Suppressor macrophage (primary cell): ENCODE data around the gene C20orf204.

Experiments
- DNase-seq, 4 experiments: peaks; one replicate each; pipeline ENCODE4 v3.0.0-alpha.2; 2020 to 2022

C20orf204 gene

GRCh38 chr20:64027981-64028685, 7.8 kb upstream of the C20orf204 start:
- DNase-seq = no peak

GRCh38 chr20:64029293-64030117, 6.5 kb upstream of the C20orf204 start:
- DNase-seq = no peak

- no peak for DNase-seq
Measured at GRCh38 chr20:64030371-64031134, 5.4 kb upstream of the C20orf204 start.

- DNase-seq = no peak
Measured at GRCh38 chr20:64031822-64032314, 4.1 kb upstream of the C20orf204 start.

- no peak for DNase-seq
Measured at GRCh38 chr20:64032706-64033624, 3.0 kb upstream of the C20orf204 start.

- no peak for DNase-seq
Measured at GRCh38 chr20:64033981-64034493, 1.9 kb upstream of the C20orf204 start.

- no peak for DNase-seq
Measured at GRCh38 chr20:64035066-64035932, 683 bp upstream of the C20orf204 start.

- DNase-seq = no peak
Measured at GRCh38 chr20:64036346-64037198, 590 bp downstream of the C20orf204 start.

GRCh38 chr20:64037199-64037497, 1.2 kb downstream of the C20orf204 start:
- DNase-seq = no peak

- DNase-seq = no peak
Measured at GRCh38 chr20:64037498-64038213, 1.7 kb downstream of the C20orf204 start.

- no peak for DNase-seq
Measured at GRCh38 chr20:64038224-64038564, 2.2 kb downstream of the C20orf204 start.

GRCh38 chr20:64038565-64039292, 2.7 kb downstream of the C20orf204 start:
- DNase-seq = peak; percentile 65 to 89 (median 76)

- DNase-seq = no peak
Measured at GRCh38 chr20:64039293-64040160, 3.5 kb downstream of the C20orf204 start.

GRCh38 chr20:64040231-64041039, 4.5 kb downstream of the C20orf204 start:
- DNase-seq = no peak

GRCh38 chr20:64041040-64041780, 5.2 kb downstream of the C20orf204 start:
- DNase-seq = no peak

GRCh38 chr20:64041781-64042053, 5.7 kb downstream of the C20orf204 start:
- no peak for DNase-seq
